Right lobe of liver (tissue), 4 donors: ENCODE data around the gene ZNF438.

ENCODE experiments used
- CTCF ChIP-seq, 4 donors: fragments of 200-600 bp in 3 of 4; fragments of 450-650 bp in 1 of 4; IDR thresholded peaks; one replicate each; pipeline versions ENCODE4 v1.5.1 to v1.8.0; 2016 to 2022; ENCODE audit warnings: antibody characterized with exemption in 4 of 4, mild to moderate bottlenecking in 2 of 4
- POLR2A ChIP-seq: fragments of 450-650 bp; IDR thresholded peaks from one replicate; pipeline ENCODE4 v1.6.1; 2017; ENCODE audit warnings: antibody characterized with exemption, mild to moderate bottlenecking
- donor health status: DM: no; HTN: no; CAD: no.
- donor health status: DM: no; HTN: no; CAD: no.
- donor health status: DM: no; HTN: yes; CAD: no.

GRCh38 chr10:30992681-30993080, 39.0 kb downstream of the ZNF438 start:
- TF ChIP-seq CTCF (IDR thresholded peaks at IDR 0.05) (no peak), POLR2A (no peak)
